HG03045 (cell line): ENCODE data around the gene CACFD1.
A peak's percentile ranks its signal among the peaks of the same experiment; 100 is the strongest.
"Not testable (repeated sequence)": the region's sequence is repeated elsewhere in the genome, so short reads cannot be mapped to it uniquely, and the experiment has no call there.

Experiments
- ATAC-seq: cut with Tn5 transposase; IDR thresholded peaks from one replicate; pipeline ENCODE4 v1.9.1; 2021; ENCODE audit warnings: mild to moderate bottlenecking, moderate library complexity; ENCODE audit not compliant: unreplicated experiment

CACFD1 gene

DNA sequence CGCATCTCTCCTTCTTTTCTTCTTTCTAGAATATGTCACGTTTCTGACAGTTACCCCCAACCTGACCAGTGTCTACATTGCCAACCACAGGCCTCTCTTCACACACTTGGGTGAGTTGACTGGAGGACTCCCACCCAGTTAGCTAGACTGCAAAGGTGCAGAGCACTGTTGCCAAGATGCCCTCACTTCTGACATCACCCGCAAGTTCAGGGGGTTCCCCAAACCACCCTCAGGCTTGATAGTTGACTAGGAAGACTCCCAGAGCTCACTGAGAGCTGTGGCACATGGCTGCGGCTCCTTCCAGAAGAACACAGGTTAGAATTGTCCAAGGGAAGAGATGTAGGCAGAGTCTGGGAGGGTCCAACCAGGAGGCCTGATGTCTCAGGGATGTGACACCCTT lies 20.4 kb upstream of the CACFD1 start:
- ATAC-seq, result no peak

DNA sequence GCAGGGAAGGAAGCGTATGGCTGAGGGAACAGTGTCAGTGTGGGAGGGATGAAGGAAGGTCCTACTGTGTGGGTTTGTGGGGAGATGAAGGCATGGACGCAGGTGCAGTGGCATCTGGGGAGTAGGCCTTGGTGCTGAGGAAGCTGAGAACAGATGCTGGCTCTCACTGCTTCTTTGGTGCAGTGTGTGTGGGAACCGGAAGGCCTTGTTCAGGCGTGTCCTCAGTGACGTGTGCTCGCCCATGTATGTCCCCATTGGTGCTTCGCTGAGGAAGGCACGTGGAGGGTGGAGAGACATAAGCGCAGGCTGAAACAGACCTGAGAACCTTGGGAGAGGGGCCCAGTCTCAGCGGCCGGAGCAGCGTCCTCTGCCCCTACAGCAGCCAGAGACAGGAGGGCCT lies 18.9 kb upstream of the CACFD1 start:
- no peak for ATAC-seq

- no peak for ATAC-seq
Observed at GRCh38 chr9:133441571-133441970, 18.2 kb upstream of the CACFD1 start.

DNA sequence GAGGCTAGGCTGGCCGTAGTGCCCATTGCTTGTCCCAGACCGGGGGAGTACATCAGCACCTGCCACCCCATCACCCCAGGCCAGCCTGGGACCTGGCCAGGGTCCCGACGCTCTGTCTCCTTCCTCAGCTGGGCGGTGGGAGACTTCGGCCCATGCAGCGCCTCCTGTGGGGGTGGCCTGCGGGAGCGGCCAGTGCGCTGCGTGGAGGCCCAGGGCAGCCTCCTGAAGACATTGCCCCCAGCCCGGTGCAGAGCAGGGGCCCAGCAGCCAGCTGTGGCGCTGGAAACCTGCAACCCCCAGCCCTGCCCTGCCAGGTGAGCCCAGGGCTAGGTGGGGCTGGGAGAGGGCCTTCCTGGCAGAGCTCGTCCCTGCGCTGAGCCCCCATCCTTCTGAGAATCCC lies 16.5 kb upstream of the CACFD1 start:
- ATAC-seq, result no peak

GRCh38 chr9:133443982-133444381 lies 15.8 kb upstream of the CACFD1 start:
- ATAC-seq, result no peak

GRCh38 chr9:133445293-133445969 lies 14.3 kb upstream of the CACFD1 start:
- no peak for ATAC-seq

GRCh38 chr9:133448487-133448972 lies 11.2 kb upstream of the CACFD1 start:
- no peak for ATAC-seq

GRCh38 chr9:133449760-133450159 lies 10.0 kb upstream of the CACFD1 start:
- no peak for ATAC-seq

- ATAC-seq, result not testable (repeated sequence)
Observed at GRCh38 chr9:133451865-133452264, 7.9 kb upstream of the CACFD1 start.

DNA sequence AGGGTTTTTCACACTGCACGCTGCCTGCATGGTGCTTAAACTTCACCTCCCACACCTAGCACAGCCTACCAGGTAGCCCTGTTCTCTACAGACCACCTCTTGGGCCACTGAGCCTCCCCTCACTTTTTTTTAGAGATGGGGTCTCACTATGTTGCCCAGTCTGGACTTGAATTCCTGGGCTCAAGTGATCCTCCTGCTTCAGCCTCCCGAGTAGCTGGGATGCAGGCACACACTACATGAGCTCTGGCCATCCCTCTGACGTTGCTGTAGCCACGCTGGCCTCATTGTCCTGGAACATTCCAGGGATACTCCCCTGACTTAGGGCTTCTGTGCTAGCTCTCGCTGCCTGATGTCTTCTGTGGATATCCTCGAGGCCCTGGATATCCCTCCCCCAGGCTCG lies 7.2 kb upstream of the CACFD1 start:
- ATAC-seq, result no peak

GRCh38 chr9:133453651-133454050 lies 6.1 kb upstream of the CACFD1 start:
- no peak for ATAC-seq

- no peak for ATAC-seq
Observed at GRCh38 chr9:133454325-133454724, 5.5 kb upstream of the CACFD1 start.

DNA sequence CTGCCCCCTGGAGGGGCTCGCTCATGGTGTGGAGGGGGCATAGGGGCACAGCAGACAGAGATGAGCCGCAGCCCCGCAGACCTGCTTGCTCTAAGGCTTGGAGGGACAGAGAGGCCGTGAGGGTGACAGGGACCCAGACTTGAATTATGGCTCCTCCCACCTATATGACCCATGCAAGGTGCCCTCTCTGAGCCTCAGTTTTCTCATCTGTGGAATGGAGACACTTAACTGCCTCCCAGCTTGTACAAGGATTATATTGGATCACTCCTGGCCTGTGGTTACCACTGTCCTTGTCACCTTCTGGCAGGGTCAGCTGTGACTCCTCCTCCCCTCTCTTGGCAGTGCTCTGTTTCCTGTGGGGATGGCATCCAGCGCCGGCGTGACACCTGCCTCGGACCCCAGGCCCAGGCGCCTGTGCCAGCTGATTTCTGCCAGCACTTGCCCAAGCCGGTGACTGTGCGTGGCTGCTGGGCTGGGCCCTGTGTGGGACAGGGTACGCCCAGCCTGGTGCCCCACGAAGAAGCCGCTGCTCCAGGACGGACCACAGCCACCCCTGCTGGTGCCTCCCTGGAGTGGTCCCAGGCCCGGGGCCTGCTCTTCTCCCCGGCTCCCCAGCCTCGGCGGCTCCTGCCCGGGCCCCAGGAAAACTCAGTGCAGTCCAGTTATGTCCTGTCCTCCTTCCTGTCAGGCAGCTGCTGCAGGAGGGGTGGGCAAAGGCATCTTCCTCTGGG lies 4.7 kb upstream of the CACFD1 start:
- ATAC-seq, result no peak

- no peak for ATAC-seq
Observed at GRCh38 chr9:133455936-133456335, 3.8 kb upstream of the CACFD1 start.

DNA sequence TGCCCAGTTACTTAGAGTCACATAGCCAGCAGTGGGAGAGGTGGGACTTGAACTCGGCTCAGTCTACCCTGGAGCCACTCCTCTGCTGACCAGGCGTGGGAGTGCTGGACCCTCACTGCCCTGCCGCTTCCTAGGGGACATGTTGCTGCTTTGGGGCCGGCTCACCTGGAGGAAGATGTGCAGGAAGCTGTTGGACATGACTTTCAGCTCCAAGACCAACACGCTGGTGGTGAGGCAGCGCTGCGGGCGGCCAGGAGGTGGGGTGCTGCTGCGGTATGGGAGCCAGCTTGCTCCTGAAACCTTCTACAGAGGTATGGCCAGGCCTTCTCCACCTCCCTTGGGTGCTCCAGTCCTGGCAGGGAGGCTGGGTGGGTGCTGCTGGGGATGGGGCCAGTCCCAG lies 3.4 kb upstream of the CACFD1 start:
- no peak for ATAC-seq

DNA sequence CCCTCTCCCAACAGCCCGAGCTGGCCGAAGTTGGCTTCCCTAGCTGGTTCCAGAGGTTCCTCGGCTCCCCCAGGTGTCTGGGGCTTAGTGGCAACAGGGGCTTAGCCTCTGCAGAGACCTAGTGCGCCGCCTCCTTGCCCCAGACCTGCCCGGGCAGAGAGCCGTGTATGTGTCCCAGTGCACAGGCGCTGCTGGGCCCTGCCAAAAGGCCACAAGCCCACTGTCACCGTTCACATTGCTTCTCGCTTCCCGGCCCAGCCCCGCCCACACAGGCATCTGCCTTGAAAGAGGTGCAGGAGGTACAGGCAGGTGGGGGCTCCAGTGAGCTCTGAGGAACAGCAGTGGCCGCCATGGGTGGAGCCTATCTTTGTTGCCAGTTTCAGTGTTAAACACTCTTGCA lies 2.5 kb upstream of the CACFD1 start:
- no peak for ATAC-seq

DNA sequence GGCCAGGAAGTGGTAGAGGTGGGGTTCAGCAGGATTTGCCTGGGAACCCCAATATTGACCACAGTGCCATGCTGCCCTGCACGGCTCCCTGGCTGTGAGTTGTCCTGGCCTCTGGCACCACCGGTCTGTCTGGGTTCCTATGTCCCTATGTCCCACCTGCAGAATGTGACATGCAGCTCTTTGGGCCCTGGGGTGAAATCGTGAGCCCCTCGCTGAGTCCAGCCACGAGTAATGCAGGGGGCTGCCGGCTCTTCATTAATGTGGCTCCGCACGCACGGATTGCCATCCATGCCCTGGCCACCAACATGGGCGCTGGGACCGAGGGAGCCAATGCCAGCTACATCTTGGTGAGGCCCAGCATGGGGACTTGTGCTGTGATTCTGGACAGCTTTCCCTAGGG lies 2.0 kb upstream of the CACFD1 start:
- no peak for ATAC-seq

- ATAC-seq, result no peak
Observed at GRCh38 chr9:133458643-133459312, 1.0 kb upstream of the CACFD1 start.

DNA sequence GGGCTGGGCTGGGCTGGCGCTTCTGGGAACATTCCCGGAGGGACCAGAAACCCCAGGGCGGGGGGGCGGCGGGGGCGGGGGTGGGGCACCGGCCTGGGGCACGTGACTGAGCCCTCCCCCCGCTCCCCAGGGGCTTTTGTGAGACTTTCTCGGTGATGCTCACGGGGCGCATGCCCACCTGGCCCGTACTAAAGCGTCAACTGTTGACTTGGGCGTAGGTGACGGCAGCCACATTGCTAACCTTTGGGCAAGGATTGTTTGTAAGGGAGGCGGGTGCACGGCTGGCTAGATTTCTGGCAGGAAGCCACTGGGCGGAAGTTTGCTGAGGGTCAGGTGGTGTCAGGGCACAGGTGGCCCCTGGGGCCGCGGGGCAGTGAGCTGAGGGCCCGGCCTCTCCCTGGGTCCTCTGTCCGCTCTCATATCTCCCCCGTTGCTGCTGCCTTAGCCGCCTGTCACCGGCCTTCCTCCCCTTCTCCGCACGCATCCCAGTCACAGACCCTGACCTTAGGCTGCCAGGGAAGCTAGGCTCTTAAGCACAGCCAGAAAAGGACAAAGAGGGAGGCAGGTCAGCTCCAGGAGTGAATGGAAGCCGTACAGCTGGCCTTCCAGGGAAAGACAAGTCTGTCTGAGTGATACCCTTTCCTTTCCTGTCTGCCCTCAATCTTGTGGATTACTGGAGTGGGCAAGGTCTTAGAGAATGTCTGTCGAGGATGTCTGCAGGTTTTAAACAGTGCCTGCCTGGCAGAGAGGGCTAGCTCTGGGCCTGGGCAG lies 812 bp downstream of the CACFD1 start:
- ATAC-seq, result peak; percentile 16

GRCh38 chr9:133461975-133462374 lies 2.2 kb downstream of the CACFD1 start:
- no peak for ATAC-seq

DNA sequence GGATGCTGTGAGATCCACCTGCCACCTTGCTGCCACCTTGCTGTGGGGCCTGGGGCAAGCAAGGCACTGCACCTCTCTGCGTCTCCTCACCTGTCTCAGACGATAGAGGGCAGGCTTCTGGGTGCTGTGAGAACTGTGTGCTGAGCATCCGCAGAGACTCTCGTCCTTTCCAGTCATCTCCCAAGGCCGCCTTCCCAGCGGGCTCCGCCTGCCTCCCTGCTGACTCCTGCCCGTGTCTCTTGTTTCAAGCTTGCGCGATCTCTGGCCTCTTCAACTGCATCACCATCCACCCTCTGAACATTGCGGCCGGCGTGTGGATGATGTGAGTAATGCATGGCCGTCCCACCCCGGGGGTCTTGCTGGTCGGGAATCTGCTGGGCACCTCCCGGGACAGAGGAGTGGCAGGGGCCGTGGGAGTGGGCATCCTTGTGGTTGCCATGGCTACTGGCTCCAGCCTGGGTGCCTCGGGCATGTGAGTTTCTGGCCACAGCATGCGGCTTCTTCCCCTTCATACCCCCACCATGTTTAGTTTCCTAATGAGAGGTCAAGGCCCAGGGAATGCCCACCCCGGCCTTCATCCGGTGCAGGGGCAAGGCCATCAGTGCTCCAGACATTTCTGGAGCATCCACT lies 3.6 kb downstream of the CACFD1 start:
- ATAC-seq, result no peak
